HCT116 (cell line): Measurements from ENCODE around the gene TTBK1. TPM values are rescaled to one million over a fixed set of nuclear protein-coding genes. Genes with fewer than 3 reads are reported as not detected.

Experiments
- ATAC-seq: fragments of 200-7000 bp; cut with Tn5 transposase; 2 replicates; pipeline ENCODE4 v1.9.1; 2020; ENCODE audit warnings: mild to moderate bottlenecking, moderate library complexity
- BruUV-seq: library from RNA; stranded (reverse); fragments of 400-500 nt; replicated peaks from 2 replicates; lab custom pipeline; 2021; lab: Mats Ljungman, UMichigan
- CTCF ChIA-PET: fragments of 300-600 bp; sonication (Branson Sonifier 250); formaldehyde crosslinking; loops from one replicate; lab custom pipeline; 2021; ENCODE audit warnings: antibody characterized with exemption; lab: Charles Lee
- POLR2A ChIA-PET: fragments of 300-600, 350-600 bp; sonication (Branson Sonifier 250); formaldehyde crosslinking; loops from one replicate; lab custom pipeline; 2021; ENCODE audit warnings: antibody characterized with exemption; lab: Charles Lee
- RAD21 ChIA-PET, 2 experiments: fragments of 300-600 bp; sonication (Branson Sonifier 250); formaldehyde crosslinking; loops; one replicate each; lab custom pipeline; 2023; ENCODE audit warnings: low total read pairs in 2 of 2; ENCODE audit not compliant: uncharacterized antibody in 2 of 2, unreplicated experiment in 2 of 2, low non-redundant PET in 1 of 2; lab: Charles Lee
- DNase-seq: peaks from one replicate; pipeline ENCODE4 v3.0.0-alpha.2; 2010; ENCODE audit warnings: low read depth, low spot score
- H2AFZ ChIP-seq: fragments of 200-600 bp; shearing (Covaris generic), sonication (generic); 2 replicates; pipeline ENCODE4 v1.6.1; 2017; ENCODE audit warnings: low read depth, mixed run types, mixed read lengths, antibody characterized with exemption, low read length; ENCODE audit not compliant: poor library complexity, severe bottlenecking
- H3K27ac ChIP-seq: 2 replicates; pipeline ENCODE4 v1.5.1; 2012; ENCODE audit warnings: low read depth, low read length
- H3K27me3 ChIP-seq: fragments of 200-600 bp; sonication (generic); 2 replicates; pipeline ENCODE4 v1.6.1; 2016; ENCODE audit warnings: mixed run types, low read length, mixed read lengths; ENCODE audit not compliant: insufficient read depth
- H3K36me3 ChIP-seq, 2 experiments: fragments of 200-500 bp in 1 of 2; fragments of 200-600 bp in 1 of 2; sonication (Bioruptor generic) in 1 of 2; sonication (generic) in 1 of 2; 2 replicates each; pipeline versions ENCODE4 v1.5.1 to v1.6.1; 2014 to 2016; ENCODE audit warnings: low read length in 2 of 2, inconsistent platforms in 1 of 2, mixed read lengths in 1 of 2, mixed run types in 1 of 2; ENCODE audit not compliant: insufficient read depth in 2 of 2, control insufficient read depth in 1 of 2
- H3K4me1 ChIP-seq, 2 experiments: fragments of 200-600 bp in 1 of 2; sonication (generic) in 1 of 2; 2 replicates each; pipeline versions ENCODE4 v1.5.1 to v1.6.1; 2012 to 2017; ENCODE audit warnings: low read length in 2 of 2, inconsistent platforms in 1 of 2, mild to moderate bottlenecking in 1 of 2, mixed read lengths in 1 of 2, mixed run types in 1 of 2, moderate library complexity in 1 of 2; ENCODE audit not compliant: insufficient read depth in 2 of 2, control insufficient read depth in 1 of 2
- H3K4me2 ChIP-seq: fragments of 200-600 bp; sonication (generic); 2 replicates; pipeline ENCODE4 v1.6.1; 2017; ENCODE audit warnings: mixed run types, low read length, mixed read lengths
- H3K4me3 ChIP-seq, 2 experiments: fragments of 200-600 bp in 1 of 2; sonication (generic) in 1 of 2; replicated peaks in 1 of 2; 2 replicates each; pipeline ENCODE4 v1.5.1; 2011 to 2016; ENCODE audit warnings: low read length in 2 of 2, control low read depth in 1 of 2, low read depth in 1 of 2, mild to moderate bottlenecking in 1 of 2, mixed read lengths in 1 of 2, mixed run types in 1 of 2
- H3K79me2 ChIP-seq: fragments of 200-600 bp; sonication (generic); 2 replicates; pipeline ENCODE4 v1.6.1; 2017; ENCODE audit warnings: mild to moderate bottlenecking, mixed run types, low read length, moderate library complexity, mixed read lengths; ENCODE audit not compliant: insufficient read depth
- H3K9ac ChIP-seq: fragments of 200-600 bp; sonication (generic); 2 replicates; pipeline ENCODE4 v1.6.1; 2016; ENCODE audit warnings: low read length, mixed read lengths
- H3K9me2 ChIP-seq: fragments of 200-600 bp; sonication (generic), shearing (Covaris generic); 2 replicates; pipeline ENCODE4 v1.6.1; 2017; ENCODE audit warnings: mixed run types, mild to moderate bottlenecking, moderate library complexity; ENCODE audit not compliant: insufficient read depth
- H3K9me3 ChIP-seq, 2 experiments: fragments of 200-500 bp in 1 of 2; fragments of 200-600 bp in 1 of 2; sonication (Bioruptor generic) in 1 of 2; sonication (generic) in 1 of 2; 2 replicates each; pipeline ENCODE4 v1.6.1; 2014 to 2017; ENCODE audit warnings: low read length in 2 of 2, mixed read lengths in 2 of 2, inconsistent platforms in 1 of 2, low read depth in 1 of 2, mild to moderate bottlenecking in 1 of 2, mixed run types in 1 of 2, moderate library complexity in 1 of 2; ENCODE audit not compliant: control insufficient read depth in 1 of 2, insufficient read depth in 1 of 2
- H4K20me1 ChIP-seq: fragments of 200-600 bp; sonication (generic), shearing (Covaris generic); 2 replicates; pipeline ENCODE4 v1.6.1; 2017; ENCODE audit warnings: mixed run types, mild to moderate bottlenecking, moderate library complexity; ENCODE audit not compliant: insufficient read depth
- CTCF ChIP-seq, 3 experiments: fragments of 200-600 bp in 1 of 3; sonication (generic) in 1 of 3; IDR thresholded peaks in 2 of 3; conservative IDR thresholded peaks in 1 of 3; 2 replicates each; pipeline ENCODE4 v1.5.1; 2012 to 2017; ENCODE audit warnings: low read depth in 2 of 3, low read length in 2 of 3, antibody characterized with exemption in 1 of 3, borderline replicate concordance in 1 of 3, control low read depth in 1 of 3, mild to moderate bottlenecking in 1 of 3, mixed read lengths in 1 of 3, mixed run types in 1 of 3, moderate library complexity in 1 of 3; ENCODE audit not compliant: insufficient read depth in 1 of 3
- EGR1 ChIP-seq: IDR thresholded peaks from 2 replicates; pipeline ENCODE4 v1.6.1; 2012; ENCODE audit warnings: low read depth
- ELF1 ChIP-seq: IDR thresholded peaks from 2 replicates; pipeline ENCODE4 v1.6.1; 2012; ENCODE audit warnings: low read depth, borderline replicate concordance
- EZH2 ChIP-seq: fragments of 200-600 bp; sonication (generic); IDR thresholded peaks from 2 replicates; pipeline ENCODE4 v1.6.1; 2017; ENCODE audit warnings: antibody characterized with exemption, mixed run types
- EZH2phosphoT487 ChIP-seq: fragments of 200-600 bp; IDR thresholded peaks from 2 replicates; pipeline ENCODE4 v1.6.1; 2018; ENCODE audit warnings: antibody characterized with exemption, borderline replicate concordance
- MAX ChIP-seq: IDR thresholded peaks from 2 replicates; pipeline ENCODE4 v1.6.1; 2012
- POLR2A ChIP-seq: IDR thresholded peaks from 2 replicates; pipeline ENCODE4 v1.7.0; 2011; ENCODE audit warnings: borderline replicate concordance; ENCODE audit not compliant: insufficient read depth, insufficient read length; ENCODE audit errors: extremely low read depth
- RAD21 ChIP-seq: IDR thresholded peaks from 2 replicates; pipeline ENCODE4 v1.6.1; 2012; ENCODE audit warnings: low read depth, mild to moderate bottlenecking
- SIN3A ChIP-seq: IDR thresholded peaks from 2 replicates; pipeline ENCODE4 v1.6.1; 2012; ENCODE audit warnings: low read depth
- SRF ChIP-seq: IDR thresholded peaks from 2 replicates; pipeline ENCODE4 v1.6.1; 2012; ENCODE audit warnings: low read depth
- ZBTB33 ChIP-seq: IDR thresholded peaks from 2 replicates; pipeline ENCODE4 v1.6.1; 2011; ENCODE audit warnings: mild to moderate bottlenecking, low read length, moderate library complexity; ENCODE audit not compliant: insufficient replicate concordance; ENCODE audit errors: extremely low read depth
- intact Hi-C: fragments of 100-400 bp; cut with micrococcal nuclease; formaldehyde crosslinking; loops from 2 replicates; pipeline ENCODE4 v1.10.0; 2022
- total RNA-seq: library from RNA; stranded (reverse); gene quantifications from one replicate; pipeline ENCODE4 v1.2.1, GENCODE V29; 2021; ENCODE audit not compliant: unreplicated experiment

Gene TTBK1
- total RNA-seq, 1 experiment from 2014 or later = not detected

GRCh38 chr6:43262000-43262779 is 18.9 kb downstream of the TTBK1 start:
- H3K4me3 ChIP-seq = no peak overlapping the region
- no peak for DNase-seq
- ChIA-PET CTCF (interaction anchor here (1.0 to 3.8 kb wide), 5 partner anchors 10 to 245 kb away, joined by 3 to 23 read pairs (median 7); partner anchors contain the start of gene DNPH1), RAD21 (no interaction called here), POLR2A (no interaction called here)
- no peaks in the 10 kb centered on the region for H3K79me2 ChIP-seq
- no peak overlapping the region for H3K4me2 ChIP-seq
- H3K9me3 ChIP-seq = no peaks in the 10 kb centered on the region
- intact Hi-C loops = no loop called here
- no TSS peak for BruUV-seq
- no peak for ATAC-seq
- no peaks in the 10 kb centered on the region for H3K27me3 ChIP-seq
- no peaks in the 10 kb centered on the region for H3K9me2 ChIP-seq
- H3K4me1 ChIP-seq = no peaks in the 10 kb centered on the region
- no peak overlapping the region for H3K27ac ChIP-seq
- H2AFZ ChIP-seq = no peak overlapping the region
- no peak overlapping the region for H3K9ac ChIP-seq
- no peak for TF ChIP-seq SRF
- TF ChIP-seq EGR1 = no peak
- no peak for TF ChIP-seq ELF1
- no peak for TF ChIP-seq RAD21
- no peak for TF ChIP-seq EZH2
- no peak for TF ChIP-seq ZBTB33
- TF ChIP-seq EZH2phosphoT487 = no peak
- TF ChIP-seq MAX = no peak
- TF ChIP-seq SIN3A = no peak
- no peak for TF ChIP-seq CTCF (IDR thresholded peaks at IDR 0.05 in 2 of 3, conservative IDR thresholded peaks at IDR 0.05 in 1 of 3; ENCODE audit: borderline replicate concordance in 1 of 3, insufficient read depth in 1 of 3, low read depth in 2 of 3, low read length in 2 of 3)
- TF ChIP-seq POLR2A = no peak
- H4K20me1 ChIP-seq = no peaks in the 10 kb centered on the region
- no peaks in the 10 kb centered on the region for H3K36me3 ChIP-seq
